NOMO-1 treated with DMSO at 0.1 percent for 48 hours (cell line): ENCODE results near the gene CABLES1.

ENCODE experiments used
- DNase-seq: peaks from one replicate; lab custom pipeline; 2025; ENCODE audit not compliant: unreplicated experiment; lab: John Stamatoyannopoulos, UW

The CABLES1 gene

GRCh38 chr18:23189768-23190661 is 54.7 kb downstream of the CABLES1 start:
- no peak for DNase-seq

DNA sequence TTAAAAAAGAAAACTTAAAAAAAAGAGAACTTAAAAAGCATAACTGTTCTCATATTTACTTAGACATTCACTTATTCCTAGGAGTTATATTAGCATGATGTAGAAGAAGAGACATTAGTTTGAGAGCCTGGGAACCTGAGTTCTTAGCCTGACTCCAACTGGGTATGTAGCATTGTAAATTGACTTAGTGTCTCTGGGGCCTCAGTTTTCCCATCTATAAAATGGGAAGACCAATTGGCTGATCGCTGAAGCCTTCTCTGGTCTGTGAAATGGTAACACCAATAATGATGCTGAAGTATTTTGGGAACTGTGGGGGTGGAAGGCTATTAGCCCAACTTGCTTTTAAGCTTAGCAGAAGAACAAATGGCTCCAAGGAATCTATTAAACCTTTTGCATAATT is 55.9 kb downstream of the CABLES1 start:
- DNase-seq = no peak

DNA sequence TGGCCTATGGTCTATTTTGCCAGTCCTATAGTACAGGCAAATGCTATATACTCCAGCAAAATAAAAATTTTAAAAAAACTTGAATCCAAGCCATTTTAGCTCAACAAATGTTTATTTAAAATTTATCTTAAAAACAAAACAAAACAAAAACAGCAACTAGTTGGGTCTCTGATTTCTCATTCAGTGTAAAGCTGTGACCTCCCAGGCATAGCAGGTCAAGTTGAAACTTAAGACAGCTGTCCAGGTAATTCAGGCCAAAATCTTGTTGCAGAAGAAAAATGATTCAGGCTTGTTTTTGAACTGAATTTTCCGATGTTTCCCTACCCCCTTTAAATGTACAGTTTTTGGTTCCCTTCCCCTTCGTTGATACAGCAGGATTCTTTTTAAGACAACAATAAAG is 58.5 kb downstream of the CABLES1 start:
- DNase-seq = no peak

DNA sequence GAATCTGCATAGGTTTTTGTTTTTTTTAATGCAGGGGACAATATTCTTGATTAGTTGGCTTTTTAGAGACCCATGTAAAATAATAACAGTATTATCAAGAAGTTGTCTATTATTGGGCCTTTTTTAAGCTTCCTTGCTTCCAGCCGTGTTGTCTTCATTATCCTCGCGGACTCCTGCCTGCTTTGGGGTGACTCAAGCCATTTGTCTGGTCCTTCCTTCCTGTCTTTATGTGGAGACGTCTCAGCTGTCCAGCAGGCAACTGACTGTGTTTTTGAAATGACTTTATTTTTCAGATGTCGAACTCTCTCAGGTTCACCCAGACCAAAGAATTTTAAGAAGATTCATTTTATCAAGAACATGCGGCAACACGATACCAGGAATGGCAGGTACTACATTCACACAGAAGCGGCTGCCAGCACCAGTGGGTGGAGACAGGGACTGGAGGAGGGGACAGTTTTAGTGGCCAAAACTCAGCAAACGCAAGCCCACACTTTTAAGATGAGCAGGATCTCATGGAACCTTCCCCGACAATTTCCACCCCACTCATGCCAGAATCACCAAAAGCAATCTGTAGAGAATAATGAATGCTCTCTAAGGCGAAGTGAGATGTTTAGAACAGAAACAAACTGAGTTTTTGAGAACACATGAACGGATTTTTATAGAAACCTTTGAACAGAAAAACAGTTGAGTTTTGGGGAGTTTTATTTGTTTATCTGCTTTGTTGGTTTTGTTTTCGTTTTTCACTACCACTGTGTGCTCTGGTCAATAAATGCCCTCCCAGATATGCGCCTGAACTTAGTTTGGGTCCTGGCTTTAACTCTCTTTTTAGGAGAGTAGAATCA is 59.1 kb downstream of the CABLES1 start:
- DNase-seq = no peak

- no peak for DNase-seq
Observed at GRCh38 chr18:23194997-23195957, 60.0 kb downstream of the CABLES1 start.

DNA sequence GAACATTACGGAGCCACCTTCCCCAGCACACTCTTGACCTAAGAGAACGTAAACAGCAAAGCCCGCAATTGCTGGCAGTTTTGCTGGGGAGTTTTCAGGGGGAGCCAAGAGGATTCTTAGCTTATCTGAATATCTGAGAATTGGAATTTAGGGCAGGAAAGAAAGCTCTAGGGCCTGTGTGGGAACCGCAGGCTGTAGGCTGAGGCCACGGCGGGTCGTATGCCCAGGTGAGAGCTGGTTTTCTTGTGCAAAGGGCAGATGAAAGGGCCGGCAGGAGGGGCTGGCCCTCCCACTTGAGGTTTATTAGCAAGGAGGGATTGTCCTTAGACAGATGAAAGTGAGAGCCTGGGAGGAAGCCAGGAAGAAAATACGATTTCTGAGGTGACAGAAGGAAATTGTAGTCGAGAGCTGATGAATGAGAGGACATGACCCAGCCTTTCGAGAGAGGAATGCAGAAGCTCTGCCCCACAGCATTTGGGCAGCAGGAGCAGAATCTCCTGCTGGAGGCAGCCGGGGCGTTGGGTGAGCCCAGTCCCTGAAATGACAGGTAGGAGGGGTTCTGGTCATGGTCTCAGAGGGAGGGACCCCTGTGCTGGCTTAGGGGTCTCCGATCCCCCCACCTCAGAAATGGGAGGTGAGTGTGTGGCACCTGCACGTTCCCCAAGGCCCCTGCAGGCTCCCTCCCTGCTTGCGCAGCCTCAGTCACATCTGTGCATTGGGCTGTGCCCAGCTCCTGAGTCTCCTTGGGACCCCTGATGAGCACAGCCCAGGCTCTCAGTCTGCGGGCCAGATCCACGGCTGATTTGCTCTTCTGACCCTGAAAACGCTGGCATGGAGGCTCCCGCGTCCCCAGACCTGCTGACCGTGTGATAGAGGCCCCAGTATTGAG is 61.1 kb downstream of the CABLES1 start:
- no peak for DNase-seq

DNA sequence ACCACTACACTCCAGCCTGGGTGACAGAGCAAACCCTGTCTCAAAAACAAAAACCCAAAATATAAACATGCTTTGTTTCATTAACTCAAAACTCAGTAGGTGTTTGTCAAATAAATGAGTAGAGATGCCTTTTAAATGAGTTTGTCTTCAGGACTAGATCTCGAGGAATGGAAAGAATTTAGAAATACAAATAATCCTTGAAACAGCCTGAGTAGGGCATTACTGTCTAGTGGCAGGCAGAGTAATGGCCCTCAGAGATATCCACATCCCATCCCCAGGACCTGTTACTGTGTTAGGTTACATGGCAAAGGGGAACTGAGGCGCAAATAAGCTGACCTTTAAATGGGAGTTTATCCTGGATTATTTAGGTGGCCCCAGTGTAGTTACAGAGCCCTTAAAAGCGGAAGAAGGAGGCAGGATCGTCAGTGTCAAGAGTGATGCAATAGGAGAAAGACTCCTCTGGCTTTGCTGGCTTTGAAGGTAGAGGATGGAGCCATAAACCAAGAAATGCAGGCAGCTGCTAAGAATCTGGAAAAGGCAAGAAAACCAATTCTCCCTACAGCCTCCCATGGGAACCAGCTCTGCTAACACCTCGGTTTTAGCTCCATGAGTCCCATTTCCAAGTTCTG is 63.0 kb downstream of the CABLES1 start:
- no peak for DNase-seq

DNA sequence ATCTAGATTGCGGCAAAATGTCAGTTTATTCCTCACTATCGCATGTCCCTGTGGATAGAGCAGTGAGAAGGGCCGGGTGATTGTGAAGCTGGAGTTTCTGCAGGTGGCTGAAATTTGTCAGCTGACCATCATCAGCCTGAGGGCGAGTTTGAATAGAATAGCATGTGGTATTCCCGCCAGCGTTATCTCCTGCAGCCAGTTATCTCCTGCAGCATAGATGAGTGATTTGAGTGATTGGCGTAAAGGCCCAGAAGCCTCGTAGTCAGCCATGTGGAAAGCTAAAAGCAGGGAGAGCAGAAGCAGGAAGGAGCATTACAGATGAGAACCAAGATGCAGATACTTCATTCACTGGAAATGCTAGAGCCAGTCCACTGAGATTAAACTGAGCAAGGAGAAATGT is 65.5 kb downstream of the CABLES1 start:
- DNase-seq = no peak

GRCh38 chr18:23201741-23202140 is 66.5 kb downstream of the CABLES1 start:
- no peak for DNase-seq

DNA sequence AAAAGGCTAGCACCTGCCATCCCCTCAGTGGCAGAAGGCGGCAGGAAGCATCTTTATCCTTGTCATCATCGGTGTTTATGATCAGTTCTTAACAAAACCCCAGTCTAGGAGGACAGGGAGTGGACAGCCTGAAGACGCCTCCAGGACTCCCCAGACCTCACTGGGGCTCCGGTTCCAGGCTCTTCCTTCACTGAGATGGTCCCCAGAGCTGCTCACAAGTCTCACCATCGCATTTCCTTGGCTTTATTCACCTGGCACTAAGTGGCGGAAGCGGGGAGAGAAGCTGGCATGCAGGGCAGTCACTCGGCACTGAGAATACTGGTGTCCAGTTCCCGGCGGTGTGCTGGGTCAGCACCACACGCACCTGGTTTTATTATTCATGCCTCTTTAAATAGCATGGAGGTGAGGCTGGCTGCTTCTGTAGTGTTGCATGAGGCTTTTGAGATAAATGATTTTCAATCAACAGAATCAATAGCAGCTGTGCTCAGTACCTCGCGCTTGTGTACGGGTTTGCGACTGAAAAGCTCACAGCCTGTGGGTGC is 68.7 kb downstream of the CABLES1 start:
- DNase-seq = no peak

- no peak for DNase-seq
Observed at GRCh38 chr18:23204589-23205235, 69.4 kb downstream of the CABLES1 start.

DNA sequence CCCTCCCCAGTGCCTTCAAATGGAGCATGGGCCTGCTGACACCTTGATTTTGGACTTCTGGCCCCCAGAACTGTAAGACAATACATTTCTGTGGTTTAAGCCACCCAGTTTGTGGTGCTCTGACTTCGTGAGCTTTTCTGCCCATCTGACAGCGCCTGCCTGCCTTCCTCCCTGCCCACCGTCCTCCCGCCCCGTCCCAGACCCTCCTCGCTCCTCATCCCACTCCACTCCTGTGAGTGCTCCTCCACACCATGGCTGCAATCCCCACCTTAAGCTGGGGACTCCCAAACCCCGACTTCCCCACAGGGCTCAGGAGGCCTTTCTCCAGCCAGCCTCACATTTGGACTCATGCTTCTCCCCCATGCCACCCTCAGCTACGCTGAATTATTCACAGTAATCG is 70.7 kb downstream of the CABLES1 start:
- no peak for DNase-seq

GRCh38 chr18:23207191-23207955 is 72.1 kb downstream of the CABLES1 start:
- no peak for DNase-seq

- no peak for DNase-seq
Observed at GRCh38 chr18:23207994-23208393, 72.7 kb downstream of the CABLES1 start.

- DNase-seq = no peak
Observed at GRCh38 chr18:23208600-23208999, 73.3 kb downstream of the CABLES1 start.

DNA sequence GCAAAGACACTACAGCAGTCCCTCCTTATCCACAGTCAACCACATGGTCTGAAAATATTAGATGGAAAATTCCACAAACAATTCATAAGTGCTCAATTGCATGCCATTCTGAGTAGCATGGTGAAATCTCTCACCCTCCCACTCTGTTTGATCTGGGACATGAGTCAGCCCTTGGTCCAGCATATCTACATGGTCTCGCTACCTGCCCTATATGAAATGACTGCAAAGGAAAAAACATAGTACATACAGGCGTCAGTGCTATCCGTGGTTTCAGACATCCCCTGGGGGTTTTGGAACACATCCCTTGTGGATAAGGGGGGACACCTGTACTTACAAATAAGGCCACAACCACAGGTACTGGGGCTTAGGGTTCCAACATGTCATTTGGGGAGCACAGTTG is 73.7 kb downstream of the CABLES1 start:
- no peak for DNase-seq

DNA sequence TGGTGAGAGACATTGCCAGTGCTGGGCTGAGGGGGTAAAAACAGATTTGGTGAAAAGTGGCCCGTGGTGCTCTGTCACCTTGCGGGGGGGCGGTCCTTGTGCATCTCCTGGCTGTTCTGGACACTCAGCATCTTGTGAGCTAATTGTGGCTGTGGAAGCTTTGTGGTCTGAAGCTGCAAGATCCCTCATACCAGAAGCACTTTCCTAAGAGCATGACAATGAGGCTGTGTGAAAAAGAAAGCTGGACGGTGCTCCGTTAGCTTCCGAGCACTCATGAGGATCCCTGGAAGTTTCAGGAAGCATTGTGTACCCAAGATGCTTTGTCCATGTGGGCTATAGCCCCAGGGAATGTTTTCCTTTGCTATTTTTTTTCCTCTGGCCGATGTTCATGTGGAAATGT is 74.5 kb downstream of the CABLES1 start:
- no peak for DNase-seq

- DNase-seq = no peak
Observed at GRCh38 chr18:23210526-23210925, 75.2 kb downstream of the CABLES1 start.
